Measurements from ENCODE around the gene SPAG17. TPM values are rescaled to one million over a fixed set of nuclear protein-coding genes. Genes with fewer than 3 reads are reported as not detected.

Gene SPAG17
- total and polyA plus RNA-seq, 2 of the 4 experiments (the other 2 are of a cell fraction), result 0.10 TPM; not detected in 1

DNA sequence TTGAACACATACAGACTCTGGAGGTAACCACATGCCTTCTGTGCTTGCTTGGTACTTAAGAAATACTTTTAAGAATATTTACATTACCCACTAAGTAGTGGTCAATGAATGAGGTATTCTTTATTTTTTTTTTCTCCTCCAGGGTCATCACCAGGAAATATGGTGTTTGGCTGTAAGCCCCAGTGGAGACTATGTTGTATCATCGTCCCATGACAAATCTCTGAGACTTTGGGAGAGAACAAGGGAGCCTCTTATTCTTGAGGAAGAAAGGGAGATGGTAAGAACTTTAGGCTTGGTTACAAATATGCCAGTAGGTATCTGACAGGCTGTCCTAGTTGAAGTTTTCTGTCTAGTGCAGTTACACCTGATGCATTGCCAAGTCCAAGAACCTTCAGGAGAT lies 232.6 kb downstream of the SPAG17 start:
- H3K79me1 ChIP-seq (ENCODE audit: low read depth in 1 of 2, low read length in 2 of 2), result no peaks in the 10 kb centered on the region
- no peak overlapping the region for H4K91ac ChIP-seq (ENCODE audit: insufficient read depth, low read depth, low read length)
- H3K9me1 ChIP-seq (ENCODE audit: insufficient read depth, low read length), result no peaks in the 10 kb centered on the region
- H3K27ac ChIP-seq (ENCODE audit: insufficient read depth, low read length), result no peak overlapping the region
- H3K4me2 ChIP-seq (ENCODE audit: low read depth, low read length), result no peak overlapping the region
- H4K20me1 ChIP-seq (ENCODE audit: insufficient read depth, low read length), result no peaks in the 10 kb centered on the region
- POLR2A ChIA-PET (ENCODE audit: unreplicated experiment), result no interaction called here
- H3K9me3 ChIP-seq (ENCODE audit: control insufficient read depth, insufficient read depth, low read length), result no peaks in the 10 kb centered on the region
- no peak overlapping the region for H3K56ac ChIP-seq (ENCODE audit: extremely low read depth, insufficient read depth, low read length)
- CTCF ChIA-PET, result no interaction called here
- intact Hi-C loops (cut with micrococcal nuclease), result no loop called here
- peaks cover 29% of the 10 kb centered on the region for H3K36me3 ChIP-seq (ENCODE audit: control insufficient read depth, insufficient read depth, low read length)
- H2BK20ac ChIP-seq (ENCODE audit: low read depth, low read length), result no peak overlapping the region
- WGBS, 2 experiments (ENCODE audit: extremely low coverage in 2 of 2, insufficient read length in 1 of 2), result no CpG with 5 or more reads among the region's 1 CpG
- no peak overlapping the region for H2AFZ ChIP-seq (replicated peaks; ENCODE audit: low read length, poor library complexity)
- no peak overlapping the region for H3K18ac ChIP-seq (ENCODE audit: low read depth, low read length)
- H4K5ac ChIP-seq (ENCODE audit: low read depth, low read length), result no peak overlapping the region
- no peak for ATAC-seq (ENCODE audit: low read depth)
- H2BK5ac ChIP-seq (ENCODE audit: low read depth, low read length, poor library complexity, severe bottlenecking), result no peak overlapping the region
- no peak overlapping the region for H2BK15ac ChIP-seq (ENCODE audit: low read depth, low read length)
- H2BK120ac ChIP-seq (ENCODE audit: low read depth, low read length), result no peak overlapping the region
- no peak overlapping the region for H4K8ac ChIP-seq (ENCODE audit: low read depth in 2 of 2, low read length in 2 of 2)
- no peak overlapping the region for H2AK9ac ChIP-seq (replicated peaks; ENCODE audit: low read depth, low read length, poor library complexity)
- H3K4ac ChIP-seq (ENCODE audit: low read depth, low read length), result no peak overlapping the region
- dilution Hi-C loops (cut with HindIII; ENCODE audit: low sequenced_read_pairs, unreplicated experiment), result no loop called here
- no peak overlapping the region for H2AK5ac ChIP-seq (ENCODE audit: low read depth, low read length)
- TF ChIP-seq BHLHE40 (IDR thresholded peaks at IDR 0.05; ENCODE audit: low read depth, low read length), result no peak
- no peak for TF ChIP-seq FOS (IDR thresholded peaks at IDR 0.05; ENCODE audit: low read depth, low read length)
- TF ChIP-seq NFE2L2 (IDR thresholded peaks at IDR 0.05; ENCODE audit: low read depth, low read length), result no peak
- no peak for TF ChIP-seq RAD21 (IDR thresholded peaks at IDR 0.05; ENCODE audit: low read length)
- TF ChIP-seq, protein P1, sequence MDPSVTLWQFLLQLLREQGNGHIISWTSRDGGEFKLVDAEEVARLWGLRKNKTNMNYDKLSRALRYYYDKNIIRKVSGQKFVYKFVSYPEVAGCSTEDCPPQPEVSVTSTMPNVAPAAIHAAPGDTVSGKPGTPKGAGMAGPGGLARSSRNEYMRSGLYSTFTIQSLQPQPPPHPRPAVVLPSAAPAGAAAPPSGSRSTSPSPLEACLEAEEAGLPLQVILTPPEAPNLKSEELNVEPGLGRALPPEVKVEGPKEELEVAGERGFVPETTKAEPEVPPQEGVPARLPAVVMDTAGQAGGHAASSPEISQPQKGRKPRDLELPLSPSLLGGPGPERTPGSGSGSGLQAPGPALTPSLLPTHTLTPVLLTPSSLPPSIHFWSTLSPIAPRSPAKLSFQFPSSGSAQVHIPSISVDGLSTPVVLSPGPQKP (IDR thresholded peaks at IDR 0.05; ENCODE audit: borderline replicate concordance, low read depth, low read length), result no peak
- no peak for TF ChIP-seq MAZ (IDR thresholded peaks at IDR 0.05; ENCODE audit: borderline replicate concordance, low read depth, low read length)
- TF ChIP-seq POLR2A (IDR thresholded peaks at IDR 0.05; ENCODE audit: low read depth, low read length), result no peak
- no peak for TF ChIP-seq MXI1 (IDR thresholded peaks at IDR 0.05; ENCODE audit: borderline replicate concordance, low read depth, low read length)
- no peak for TF ChIP-seq RCOR1 (IDR thresholded peaks at IDR 0.05; ENCODE audit: insufficient replicate concordance, low read length)
- TF ChIP-seq, protein P2, sequence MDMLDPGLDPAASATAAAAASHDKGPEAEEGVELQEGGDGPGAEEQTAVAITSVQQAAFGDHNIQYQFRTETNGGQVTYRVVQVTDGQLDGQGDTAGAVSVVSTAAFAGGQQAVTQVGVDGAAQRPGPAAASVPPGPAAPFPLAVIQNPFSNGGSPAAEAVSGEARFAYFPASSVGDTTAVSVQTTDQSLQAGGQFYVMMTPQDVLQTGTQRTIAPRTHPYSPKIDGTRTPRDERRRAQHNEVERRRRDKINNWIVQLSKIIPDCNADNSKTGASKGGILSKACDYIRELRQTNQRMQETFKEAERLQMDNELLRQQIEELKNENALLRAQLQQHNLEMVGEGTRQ (IDR thresholded peaks at IDR 0.05; ENCODE audit: low read depth, low read length), result no peak
- TF ChIP-seq RFX5 (IDR thresholded peaks at IDR 0.05; ENCODE audit: low read depth, low read length), result no peak
- no peak for TF ChIP-seq SMC3 (IDR thresholded peaks at IDR 0.05; ENCODE audit: low read depth, low read length)
- no peak for TF ChIP-seq CHD1 (IDR thresholded peaks at IDR 0.05; ENCODE audit: low read depth, low read length)
- no peak overlapping the region for H3K4me3 ChIP-seq (ENCODE audit: insufficient read depth, low read depth, low read length)
- in situ Hi-C loops (cut with MboI; ENCODE audit: low sequenced_read_pairs), result no loop called here
- H3K27me3 ChIP-seq (ENCODE audit: control insufficient read depth, insufficient read depth, low read length), result no peaks in the 10 kb centered on the region
- H3K4me1 ChIP-seq (ENCODE audit: control insufficient read depth, insufficient read depth, low read length), result no peaks in the 10 kb centered on the region
- H3K9ac ChIP-seq (ENCODE audit: low read depth, low read length), result no peak overlapping the region
- BruUV-seq (replicated peaks), result no TSS peak
- H3K23ac ChIP-seq (ENCODE audit: low read depth, low read length), result no peak overlapping the region
- no peak for DNase-seq
- no peak overlapping the region for H3K14ac ChIP-seq (replicated peaks; ENCODE audit: low read depth, low read length)

Measured in IMR-90 (cell line).